GM19324 (cell line): Measurements from ENCODE around the gene SENP7.
A peak's percentile ranks its signal among the peaks of the same experiment; 100 is the strongest.
"Not testable (repeated sequence)": the region's sequence is repeated elsewhere in the genome, so short reads cannot be mapped to it uniquely, and the experiment has no call there.

Source experiments
- ATAC-seq: cut with Tn5 transposase; IDR thresholded peaks from one replicate; pipeline ENCODE4 v1.9.1; 2021; ENCODE audit warnings: mild to moderate bottlenecking, moderate library complexity; ENCODE audit not compliant: unreplicated experiment, low FRiP score

Gene SENP7

GRCh38 chr3:101466465-101467309 is 46.3 kb downstream of the SENP7 start:
- ATAC-seq, result no peak

- no peak for ATAC-seq
Observed at GRCh38 chr3:101464235-101464634, 48.8 kb downstream of the SENP7 start.

GRCh38 chr3:101461451-101461850 is 51.6 kb downstream of the SENP7 start:
- ATAC-seq, result no peak

GRCh38 chr3:101458387-101458786 is 54.6 kb downstream of the SENP7 start:
- ATAC-seq, result no peak

- ATAC-seq, result no peak
Observed at GRCh38 chr3:101454629-101455028, 58.4 kb downstream of the SENP7 start.

- ATAC-seq, result no peak
Observed at GRCh38 chr3:101453961-101454360, 59.1 kb downstream of the SENP7 start.

GRCh38 chr3:101438641-101439040 is 74.4 kb downstream of the SENP7 start:
- not testable (repeated sequence) for ATAC-seq

- no peak for ATAC-seq
Observed at GRCh38 chr3:101433652-101434051, 79.4 kb downstream of the SENP7 start.

- no peak for ATAC-seq
Observed at GRCh38 chr3:101423984-101424888, 88.8 kb downstream of the SENP7 start.

GRCh38 chr3:101418851-101419250 is 94.2 kb downstream of the SENP7 start:
- ATAC-seq, result no peak

GRCh38 chr3:101414121-101414520 is 98.9 kb downstream of the SENP7 start:
- no peak for ATAC-seq

- ATAC-seq, result no peak
Observed at GRCh38 chr3:101413656-101414055, 99.4 kb downstream of the SENP7 start.

GRCh38 chr3:101391413-101391950 is 121.5 kb downstream of the SENP7 start:
- ATAC-seq, result no peak

- no peak for ATAC-seq
Observed at GRCh38 chr3:101388706-101389105, 124.3 kb downstream of the SENP7 start.

- ATAC-seq, result no peak
Observed at GRCh38 chr3:101387351-101387750, 125.7 kb downstream of the SENP7 start.

- ATAC-seq, result no peak
Observed at GRCh38 chr3:101384426-101384825, 128.6 kb downstream of the SENP7 start.

- ATAC-seq, result no peak
Observed at GRCh38 chr3:101383656-101384055, 129.4 kb downstream of the SENP7 start.

GRCh38 chr3:101383156-101383575 is 129.8 kb downstream of the SENP7 start:
- no peak for ATAC-seq

- ATAC-seq, result no peak
Observed at GRCh38 chr3:101381809-101382208, 131.2 kb downstream of the SENP7 start.

GRCh38 chr3:101379658-101380376 is 133.2 kb downstream of the SENP7 start:
- ATAC-seq, result peak; percentile 88
